GM20431 (cell line): ENCODE measurements around the gene PRSS56.

ENCODE experiments used
- in situ Hi-C: fragments of 300-500 bp; cut with MseI, MboI; formaldehyde crosslinking; loops from one replicate; pipeline ENCODE4 v1.15.0; 2020; ENCODE audit warnings: low sequenced_read_pairs; ENCODE audit not compliant: unreplicated experiment

Gene PRSS56

DNA sequence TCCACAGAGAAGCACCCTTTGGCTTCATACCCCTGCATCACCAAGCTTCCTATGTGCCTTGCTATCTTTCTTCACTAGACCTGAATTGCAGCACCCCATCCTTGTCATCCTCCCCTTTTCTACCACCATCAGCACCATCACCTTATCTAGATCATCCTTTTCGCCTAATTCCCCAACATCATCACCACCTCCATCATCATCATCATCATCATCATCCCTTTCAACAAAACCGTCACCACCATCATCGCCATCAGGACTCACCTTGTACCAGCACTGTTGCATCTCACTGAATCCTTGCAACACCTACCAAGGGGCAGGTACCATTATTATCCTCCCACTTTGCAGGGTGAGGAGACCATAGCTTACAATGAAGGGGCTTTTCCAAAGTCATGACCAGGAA, 21.7 kb upstream of the PRSS56 start:
- in situ Hi-C loops, result no loop called here

DNA sequence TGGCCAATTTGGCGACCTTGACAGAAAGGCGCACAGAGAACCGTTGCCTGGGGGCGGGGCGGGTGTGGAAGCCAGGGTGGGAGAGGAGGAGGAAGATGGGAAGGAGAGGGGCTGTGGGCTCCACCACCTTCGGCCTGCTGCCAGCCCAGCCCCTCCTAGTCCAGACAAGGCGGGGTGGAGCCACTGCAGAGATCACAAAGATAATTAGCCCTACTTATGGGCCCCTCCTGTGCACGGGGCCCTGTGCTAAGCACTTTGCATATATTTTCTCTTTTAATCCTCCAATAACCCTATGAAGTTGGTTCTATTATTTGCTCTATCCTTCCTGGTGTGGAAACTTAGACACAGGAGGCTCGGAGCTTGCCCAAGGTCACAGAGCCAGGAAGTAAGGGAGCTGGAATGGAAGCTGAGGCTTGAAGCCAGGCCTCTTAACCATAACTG, 18.8 kb upstream of the PRSS56 start:
- in situ Hi-C loops, result no loop called here

DNA sequence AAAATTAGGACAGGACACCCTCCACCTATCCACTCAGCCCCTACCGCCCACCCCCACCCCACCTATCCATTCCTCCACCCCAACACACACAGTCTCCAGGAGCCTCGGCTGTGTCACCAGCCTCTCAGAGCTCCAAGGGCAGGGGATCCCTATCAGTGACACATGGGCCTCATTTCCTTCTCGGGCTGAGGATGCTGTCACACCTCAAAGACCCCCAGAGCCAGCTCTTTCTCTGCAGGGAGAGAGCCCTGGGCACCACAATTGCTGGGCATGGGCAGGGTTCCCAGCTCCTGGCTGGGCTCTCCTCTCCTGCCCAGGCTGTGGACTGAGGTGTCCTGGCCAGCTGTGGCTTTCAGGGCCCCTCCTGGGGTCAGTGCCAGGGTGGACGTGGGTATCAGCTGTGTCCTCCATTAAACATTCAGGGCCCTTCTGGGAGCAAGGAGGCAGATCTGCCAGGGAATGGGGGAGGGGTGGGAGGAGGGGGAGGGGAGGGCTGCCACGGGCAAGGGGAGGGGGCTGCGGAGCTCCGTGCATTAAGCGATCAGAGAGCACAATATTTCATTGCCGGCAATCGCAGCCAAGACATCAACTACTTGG, 18.3 kb upstream of the PRSS56 start:
- in situ Hi-C loops, result no loop called here

GRCh38 chr2:232502511-232502910, 17.7 kb upstream of the PRSS56 start:
- in situ Hi-C loops, result no loop called here

GRCh38 chr2:232502911-232503808, 17.0 kb upstream of the PRSS56 start:
- in situ Hi-C loops, result no loop called here

GRCh38 chr2:232503809-232504323, 16.3 kb upstream of the PRSS56 start:
- in situ Hi-C loops, result no loop called here

DNA sequence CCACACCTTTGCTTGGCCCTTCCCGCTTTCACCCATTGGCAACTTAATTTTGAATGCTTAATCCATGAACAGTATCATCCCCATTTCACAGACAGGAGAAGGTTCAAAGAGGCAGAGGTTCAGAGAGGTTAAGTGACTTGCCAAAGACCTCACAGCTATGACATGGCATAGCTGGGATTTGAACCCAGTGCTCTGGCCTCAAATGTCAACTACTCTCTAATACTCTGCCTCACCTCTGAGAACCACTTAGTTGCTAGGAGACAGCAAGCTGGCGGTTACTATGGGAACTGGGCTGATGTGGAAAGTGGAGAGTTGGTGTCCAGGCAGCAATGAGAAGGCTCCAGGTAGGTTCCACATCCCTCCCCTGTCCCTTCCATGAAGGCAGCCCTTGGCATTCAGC, 15.8 kb upstream of the PRSS56 start:
- in situ Hi-C loops, result no loop called here

- in situ Hi-C loops, result no loop called here
These were observed 14.3 kb upstream of the PRSS56 start for GRCh38 chr2:232505856-232506255.

DNA sequence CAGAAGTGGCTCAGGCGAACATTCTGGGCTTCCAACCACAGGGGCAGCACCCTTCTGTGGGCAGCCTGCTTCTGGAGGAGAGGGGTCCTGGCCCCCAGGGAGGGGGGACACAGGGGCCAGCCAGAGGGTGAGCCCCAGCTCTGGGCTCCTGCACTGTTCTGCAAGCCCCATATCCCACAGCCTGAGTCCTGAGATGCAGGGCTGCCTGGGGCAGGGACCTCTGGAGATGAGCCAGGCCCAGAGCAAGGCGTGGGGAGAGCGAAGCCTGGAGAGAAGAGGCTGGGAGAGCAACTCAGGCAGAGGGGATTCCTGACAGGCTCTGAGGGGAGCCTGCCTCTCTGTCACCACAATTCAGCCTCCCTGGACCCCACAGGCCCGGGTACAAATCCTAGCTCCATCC, 13.5 kb upstream of the PRSS56 start:
- in situ Hi-C loops, result no loop called here

- in situ Hi-C loops, result no loop called here
These were observed 11.9 kb upstream of the PRSS56 start for GRCh38 chr2:232508251-232508650.

- in situ Hi-C loops, result no loop called here
These were observed 8.8 kb upstream of the PRSS56 start for GRCh38 chr2:232511336-232511890.

DNA sequence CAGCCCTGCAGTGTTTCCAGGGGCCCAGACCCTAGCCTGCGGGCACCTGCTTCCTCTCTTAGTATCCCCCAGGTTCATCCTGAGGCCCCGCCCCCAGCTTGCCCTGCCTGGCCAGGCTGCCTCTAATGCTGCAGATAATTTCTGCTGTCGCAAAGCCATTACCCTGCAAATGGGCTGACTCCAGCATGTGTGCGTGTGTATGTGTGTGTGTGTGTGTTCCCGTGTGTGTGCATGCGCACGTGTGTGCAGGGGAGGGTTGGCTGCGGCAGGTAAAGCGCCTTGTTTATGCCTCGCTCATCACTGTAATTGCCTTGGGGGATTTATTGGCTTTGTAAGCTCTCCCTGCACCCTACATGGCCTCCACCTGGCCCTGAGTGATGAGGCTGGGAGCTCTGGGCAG, 7.6 kb upstream of the PRSS56 start:
- in situ Hi-C loops, result no loop called here

DNA sequence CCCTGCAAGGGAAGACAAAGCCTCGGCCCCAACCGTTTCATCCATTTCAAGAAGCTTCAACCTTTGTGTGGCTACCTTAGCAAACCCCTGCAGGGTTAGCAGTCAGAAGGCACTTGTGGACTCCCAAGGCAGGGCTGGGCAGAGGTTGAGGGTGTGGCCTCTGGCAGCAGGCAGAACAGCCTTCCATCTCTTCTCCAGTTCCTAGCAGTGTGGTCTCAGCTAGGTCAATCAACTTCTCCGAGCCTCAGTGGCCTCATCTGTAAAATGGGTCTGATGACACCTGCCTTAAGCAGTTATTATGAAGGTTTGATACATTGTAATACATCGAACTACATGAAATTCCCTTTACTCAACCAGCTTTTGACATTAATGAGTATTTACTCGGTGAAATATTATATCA, 6.8 kb upstream of the PRSS56 start:
- in situ Hi-C loops, result no loop called here

DNA sequence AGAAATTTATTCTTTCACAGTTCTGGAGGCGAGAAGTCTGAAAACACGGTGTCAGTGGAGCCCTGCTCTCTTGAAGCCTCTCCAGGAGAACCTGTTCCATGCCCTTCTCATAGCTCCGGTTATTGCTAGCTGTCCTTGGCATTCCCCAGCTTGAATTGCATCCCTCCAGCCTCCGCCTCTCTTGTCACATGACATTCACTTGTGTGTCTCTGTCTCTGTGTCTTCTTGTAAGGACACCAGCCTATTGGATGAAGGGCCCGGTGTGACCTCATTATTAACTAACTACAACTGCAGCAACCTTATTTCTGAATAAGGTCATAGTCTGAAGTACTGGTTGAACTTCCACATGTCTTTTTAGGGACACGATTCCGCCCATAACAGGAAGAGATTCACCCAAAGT, 4.5 kb upstream of the PRSS56 start:
- in situ Hi-C loops, result no loop called here

GRCh38 chr2:232516551-232516950, 3.6 kb upstream of the PRSS56 start:
- in situ Hi-C loops, result no loop called here

GRCh38 chr2:232518844-232519243, 1.3 kb upstream of the PRSS56 start:
- in situ Hi-C loops, result no loop called here

- in situ Hi-C loops, result no loop called here
These were observed 301 bp downstream of the PRSS56 start for GRCh38 chr2:232520489-232520888.

DNA sequence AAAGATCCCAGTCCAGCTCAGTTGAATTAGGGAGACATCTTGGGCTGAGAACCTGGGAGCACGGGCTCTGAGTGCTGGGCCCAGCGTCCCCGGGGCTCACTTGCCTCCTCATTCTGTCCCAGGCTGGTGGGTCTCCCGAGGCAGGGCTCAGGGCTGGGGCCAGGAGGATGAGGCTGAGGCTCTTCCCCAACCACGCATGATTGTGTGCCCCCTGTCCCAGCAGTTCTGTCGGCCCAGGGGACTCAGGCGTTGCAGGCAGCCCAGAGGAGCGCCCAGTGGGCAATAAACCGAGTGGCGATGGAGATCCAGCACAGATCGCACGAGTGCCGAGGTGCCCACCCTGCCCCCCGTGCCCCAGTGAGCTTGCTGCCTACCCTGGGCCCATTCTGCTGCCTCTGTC, 910 bp downstream of the PRSS56 start:
- in situ Hi-C loops, result no loop called here

DNA sequence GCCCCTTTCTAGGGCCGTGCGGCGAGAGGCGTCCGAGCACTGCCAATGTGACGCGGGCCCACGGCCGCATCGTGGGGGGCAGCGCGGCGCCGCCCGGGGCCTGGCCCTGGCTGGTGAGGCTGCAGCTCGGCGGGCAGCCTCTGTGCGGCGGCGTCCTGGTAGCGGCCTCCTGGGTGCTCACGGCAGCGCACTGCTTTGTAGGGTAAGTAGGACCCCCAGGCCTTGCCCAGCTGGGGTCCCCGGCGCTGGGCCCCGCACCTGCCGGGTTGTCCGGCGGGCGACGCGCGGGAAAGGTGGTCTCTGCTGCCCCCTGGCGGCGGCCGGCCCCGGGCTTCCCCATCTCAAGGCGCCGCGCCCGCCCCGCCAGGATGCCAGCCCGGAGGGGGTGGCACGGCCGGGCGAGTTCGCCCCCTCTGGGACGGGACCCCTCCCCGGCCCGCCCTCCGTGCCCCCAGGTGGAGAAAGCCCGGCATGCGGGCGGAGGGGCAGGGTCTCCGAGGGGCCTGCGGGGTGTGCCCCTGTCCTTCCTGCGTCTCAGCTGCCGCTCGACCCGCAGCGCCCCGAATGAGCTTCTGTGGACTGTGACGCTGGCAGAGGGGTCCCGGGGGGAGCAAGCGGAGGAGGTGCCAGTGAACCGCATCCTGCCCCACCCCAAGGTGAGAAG, 1.9 kb downstream of the PRSS56 start:
- in situ Hi-C loops, result no loop called here

DNA sequence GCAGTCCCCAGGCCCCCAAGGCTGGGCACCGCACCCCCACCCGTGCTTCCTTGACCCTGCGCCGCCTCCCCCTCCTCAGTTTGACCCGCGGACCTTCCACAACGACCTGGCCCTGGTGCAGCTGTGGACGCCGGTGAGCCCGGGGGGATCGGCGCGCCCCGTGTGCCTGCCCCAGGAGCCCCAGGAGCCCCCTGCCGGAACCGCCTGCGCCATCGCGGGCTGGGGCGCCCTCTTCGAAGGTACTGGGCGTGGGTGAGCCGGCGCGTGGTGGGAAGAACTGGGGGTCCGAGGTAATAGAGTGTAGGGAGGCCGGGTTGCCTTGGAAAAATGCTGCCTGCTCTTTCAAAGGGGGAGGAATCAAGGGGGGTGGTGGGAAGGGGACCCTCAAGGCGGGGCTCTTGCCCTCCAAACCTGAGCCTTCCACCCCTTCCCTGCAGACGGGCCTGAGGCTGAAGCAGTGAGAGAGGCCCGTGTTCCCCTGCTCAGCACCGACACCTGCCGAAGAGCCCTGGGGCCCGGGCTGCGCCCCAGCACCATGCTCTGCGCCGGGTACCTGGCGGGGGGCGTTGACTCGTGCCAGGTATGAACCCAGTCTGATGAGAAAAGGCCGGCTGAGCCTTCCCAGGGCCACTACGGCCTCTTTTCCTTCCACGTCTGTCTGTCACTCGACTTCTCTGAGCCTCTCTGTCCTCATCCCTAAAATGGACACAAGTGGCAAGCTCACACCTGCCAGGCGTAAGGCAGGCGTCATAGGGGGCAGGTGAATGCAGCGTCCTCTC, 2.6 kb downstream of the PRSS56 start:
- in situ Hi-C loops, result no loop called here
